OCI-LY3 (cell line): ENCODE results near the gene CHN1.

Experiments
- H2AFZ ChIP-seq: fragments of 200-600, 300-600 bp; shearing (Covaris generic); 2 replicates; pipeline ENCODE4 v1.6.0; 2014; ENCODE audit warnings: antibody characterized with exemption, low read depth, low read length
- H3K27ac ChIP-seq: fragments of 200-600, 300-600 bp; sonication (generic); 2 replicates; pipeline ENCODE4 v1.5.1; 2014; ENCODE audit warnings: mild to moderate bottlenecking, low read length, moderate library complexity, mixed read lengths
- H3K27me3 ChIP-seq: fragments of 200-600, 300-600 bp; sonication (generic); 2 replicates; pipeline ENCODE4 v1.6.1; 2014; ENCODE audit warnings: low read depth, low read length, mixed read lengths
- H3K36me3 ChIP-seq: fragments of 200-600, 300-600 bp; sonication (generic); replicated peaks from 2 replicates; pipeline ENCODE3; 2014; ENCODE audit warnings: low read depth, low read length, mixed read lengths
- H3K4me1 ChIP-seq: fragments of 300-600, 200-600 bp; sonication (generic); 2 replicates; pipeline ENCODE4 v1.6.1; 2014; ENCODE audit warnings: low read length, mixed read lengths
- H3K4me2 ChIP-seq: fragments of 200-600, 300-600 bp; sonication (generic); 2 replicates; pipeline ENCODE4 v1.6.1; 2014; ENCODE audit warnings: low read length, mixed read lengths
- H3K4me3 ChIP-seq: fragments of 300-600, 200-600 bp; sonication (generic); 2 replicates; pipeline ENCODE4 v1.5.1; 2014; ENCODE audit warnings: antibody characterized with exemption, mild to moderate bottlenecking, low read length, moderate library complexity
- H3K79me2 ChIP-seq: fragments of 300-600, 200-600 bp; shearing (Covaris generic); 2 replicates; pipeline ENCODE4 v1.6.1; 2014; ENCODE audit warnings: mild to moderate bottlenecking, low read length, mixed read lengths
- H3K9ac ChIP-seq: fragments of 300-600, 200-600 bp; shearing (Covaris generic); 2 replicates; pipeline ENCODE4 v1.6.0; 2014; ENCODE audit warnings: mild to moderate bottlenecking, low read length, moderate library complexity
- H3K9me3 ChIP-seq: fragments of 200-600, 300-600 bp; shearing (Covaris generic); 2 replicates; pipeline ENCODE4 v1.6.1; 2014; ENCODE audit warnings: low read length, mixed read lengths; ENCODE audit not compliant: insufficient read depth
- H4K20me1 ChIP-seq: fragments of 200-600, 300-600 bp; sonication (generic); 2 replicates; pipeline ENCODE4 v1.6.1; 2016; ENCODE audit warnings: low read length, mixed read lengths; ENCODE audit not compliant: insufficient read depth
- CTCF ChIP-seq: fragments of 200-600, 300-600 bp; sonication (generic); IDR thresholded peaks from 2 replicates; pipeline ENCODE4 v1.5.1; 2014; ENCODE audit warnings: antibody characterized with exemption, low read length, low read depth
- EZH2phosphoT487 ChIP-seq: fragments of 200-600 bp; shearing (Covaris generic); IDR thresholded peaks from 2 replicates; pipeline ENCODE4 v1.6.1; 2018; ENCODE audit warnings: antibody characterized with exemption, mixed run types, low read depth

The CHN1 gene

GRCh38 chr2:174925046-174925784 lies 80.0 kb downstream of the CHN1 start:
- no peaks in the 10 kb centered on the region for H3K27me3 ChIP-seq
- no peaks in the 10 kb centered on the region for H4K20me1 ChIP-seq
- H3K4me3 ChIP-seq = no peak overlapping the region
- TF ChIP-seq CTCF = no peak
- TF ChIP-seq EZH2phosphoT487 = no peak
- no peaks in the 10 kb centered on the region for H3K4me1 ChIP-seq
- H3K4me2 ChIP-seq = no peak overlapping the region
- H2AFZ ChIP-seq = no peak overlapping the region
- H3K9me3 ChIP-seq = no peaks in the 10 kb centered on the region
- no peaks in the 10 kb centered on the region for H3K79me2 ChIP-seq
- no peaks in the 10 kb centered on the region for H3K36me3 ChIP-seq
- no peak overlapping the region for H3K27ac ChIP-seq
- H3K9ac ChIP-seq = no peak overlapping the region

GRCh38 chr2:174924061-174924693 lies 81.0 kb downstream of the CHN1 start:
- no peak overlapping the region for H3K4me2 ChIP-seq
- TF ChIP-seq CTCF = no peak
- no peak for TF ChIP-seq EZH2phosphoT487
- H3K4me1 ChIP-seq = no peaks in the 10 kb centered on the region
- no peak overlapping the region for H3K4me3 ChIP-seq
- H3K27ac ChIP-seq = no peak overlapping the region
- H3K9me3 ChIP-seq = no peaks in the 10 kb centered on the region
- no peak overlapping the region for H3K9ac ChIP-seq
- H4K20me1 ChIP-seq = no peaks in the 10 kb centered on the region
- H3K79me2 ChIP-seq = no peaks in the 10 kb centered on the region
- H2AFZ ChIP-seq = no peak overlapping the region
- no peaks in the 10 kb centered on the region for H3K36me3 ChIP-seq
- H3K27me3 ChIP-seq = no peaks in the 10 kb centered on the region

GRCh38 chr2:174919947-174920595 lies 85.1 kb downstream of the CHN1 start:
- H3K4me3 ChIP-seq = no peak overlapping the region
- no peaks in the 10 kb centered on the region for H3K36me3 ChIP-seq
- H3K9me3 ChIP-seq = no peaks in the 10 kb centered on the region
- no peak overlapping the region for H3K4me2 ChIP-seq
- TF ChIP-seq CTCF = no peak
- no peak for TF ChIP-seq EZH2phosphoT487
- H3K27ac ChIP-seq = no peak overlapping the region
- H3K9ac ChIP-seq = no peak overlapping the region
- no peaks in the 10 kb centered on the region for H3K27me3 ChIP-seq
- H3K4me1 ChIP-seq = no peaks in the 10 kb centered on the region
- no peaks in the 10 kb centered on the region for H4K20me1 ChIP-seq
- no peak overlapping the region for H2AFZ ChIP-seq
- H3K79me2 ChIP-seq = no peaks in the 10 kb centered on the region

- TF ChIP-seq EZH2phosphoT487 (no peak), CTCF (no peak)
- Histone ChIP-seq H3K79me2 (no peaks in the 10 kb centered on the region), H4K20me1 (no peaks in the 10 kb centered on the region), H3K36me3 (no peaks in the 10 kb centered on the region), H3K27ac (no peak overlapping the region), H3K4me1 (no peaks in the 10 kb centered on the region), H3K9ac (no peak overlapping the region), H3K4me2 (no peak overlapping the region), H3K9me3 (no peaks in the 10 kb centered on the region), H3K27me3 (no peaks in the 10 kb centered on the region), H2AFZ (no peak overlapping the region), H3K4me3 (no peak overlapping the region)
Observed at GRCh38 chr2:174918886-174919526, 86.2 kb downstream of the CHN1 start.
